Esophagus muscularis mucosa (tissue), 4 donors: Measurements from ENCODE around the gene FKBP10. TPM values are rescaled to one million over a fixed set of nuclear protein-coding genes. Genes with fewer than 3 reads are reported as not detected.

ENCODE experiments used
- DNase-seq: peaks from one replicate; pipeline ENCODE4 v3.0.0-alpha.2; 2017; ENCODE audit errors: extremely low spot score
- H3K27ac ChIP-seq, 4 donors: fragments of 200-600 bp; sonication (generic); replicated peaks in 1 of 4; 1 replicate in 3 of 4; 2 replicates in 1 of 4; pipeline ENCODE4 v1.5.1; 2016 to 2019; ENCODE audit warnings: mild to moderate bottlenecking in 1 of 4
- H3K27me3 ChIP-seq, 4 donors: fragments of 200-600 bp; sonication (generic); one replicate each; pipeline versions ENCODE4 v1.5.1 to v1.6.0; 2016 to 2019
- H3K36me3 ChIP-seq, 4 donors: fragments of 200-600 bp; sonication (generic); one replicate each; pipeline ENCODE4 v1.5.1; 2016 to 2019
- H3K4me1 ChIP-seq, 4 donors: fragments of 200-600 bp; sonication (generic); one replicate each; pipeline ENCODE4 v1.5.1; 2016 to 2019
- H3K4me3 ChIP-seq, 4 donors: fragments of 200-600 bp; sonication (generic); 1 replicate in 2 of 4; 2 replicates in 2 of 4; pipeline ENCODE4 v1.5.1; 2016 to 2019; ENCODE audit warnings: mild to moderate bottlenecking in 4 of 4, moderate library complexity in 1 of 4
- H3K9me3 ChIP-seq, 4 donors: fragments of 200-600 bp; sonication (generic); 1 replicate in 3 of 4; 2 replicates in 1 of 4; pipeline ENCODE4 v1.5.1; 2016 to 2019
- EP300 ChIP-seq: sonication (generic); formaldehyde crosslinking; IDR thresholded peaks from one replicate; pipeline ENCODE4 v1.6.1; 2017; ENCODE audit warnings: antibody characterized with exemption
- POLR2A ChIP-seq: fragments of 450-650 bp; IDR thresholded peaks from one replicate; pipeline ENCODE4 v1.6.1; 2017; ENCODE audit warnings: antibody characterized with exemption, moderate library complexity, mild to moderate bottlenecking, low read depth
- POLR2AphosphoS5 ChIP-seq, 2 donors: sonication (generic); formaldehyde crosslinking; IDR thresholded peaks; one replicate each; pipeline ENCODE4 v1.6.1; 2017; ENCODE audit warnings: antibody characterized with exemption in 2 of 2
- WGBS: methylation state at CpG from one replicate; pipeline ENCODE4 v1.1.5; 2018; 5-methylcytosine and 5-hydroxymethylcytosine counted together
- intact Hi-C: fragments of 100-400 bp; cut with DNase I; formaldehyde crosslinking; loops from one replicate; pipeline ENCODE4 v1.15.1; 2023
- total RNA-seq, 4 donors: library from RNA; depleted of rRNA; stranded (reverse); fragments of >200 nt; gene quantifications; one replicate each; pipeline versions ENCODE4 v1.1.0 to v1.2.1, GENCODE V29; 2016
- TF ChIP-seq, protein P1 (sequence below), 3 experiments: fragments of 200-600 bp in 2 of 3; fragments of 450-650 bp in 1 of 3; sonication (generic) in 2 of 3; IDR thresholded peaks; one replicate each; pipeline ENCODE4 v1.5.1; 2017 to 2019; ENCODE audit warnings: antibody characterized with exemption in 3 of 3, mild to moderate bottlenecking in 2 of 3, moderate library complexity in 1 of 3

The FKBP10 gene
- total RNA-seq, 4 donors from 2014 or later, result 30.5 to 49.4 (median 33.8) TPM

DNA sequence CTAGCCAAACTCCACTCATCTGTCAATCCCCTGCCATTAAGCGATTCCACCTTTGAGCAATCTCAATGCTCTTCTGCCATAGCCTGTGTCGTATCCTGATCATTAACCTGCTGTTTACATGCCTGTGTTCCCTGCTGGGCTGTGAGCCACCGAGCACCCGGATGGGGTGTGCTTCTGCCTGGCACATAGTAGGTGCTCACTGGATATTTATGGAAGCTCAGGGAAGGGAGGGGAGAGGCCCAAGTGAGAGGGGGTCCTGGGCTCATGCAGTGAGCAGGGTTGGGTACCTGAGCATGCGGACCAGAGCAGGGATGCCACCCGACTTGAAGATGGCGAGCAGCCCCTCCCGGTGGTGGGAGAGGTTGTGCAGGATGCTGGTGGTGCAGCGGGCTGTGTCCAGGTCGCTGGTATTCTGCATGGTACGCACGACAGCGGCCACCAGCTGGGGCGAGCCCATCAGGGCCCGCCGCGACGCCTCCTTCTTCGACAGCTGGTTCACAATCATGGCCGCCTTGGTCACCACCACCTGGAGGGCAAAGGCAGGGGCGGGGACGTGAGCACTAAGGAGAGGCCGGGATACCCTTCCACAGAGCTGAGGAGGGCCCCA, 44.0 kb upstream of the FKBP10 start:
- Histone ChIP-seq H3K4me3 (no peak overlapping the region), H3K27ac (no peak overlapping the region), H3K36me3 (peaks cover 0 to 85% (median 70%) of the 10 kb centered on the region in 4 donors), H3K9me3 (no peaks in the 10 kb centered on the region), H3K4me1 (peaks cover 11 to 20% (median 17%) of the 10 kb centered on the region in 4 donors), H3K27me3 (no peaks in the 10 kb centered on the region)
- WGBS, result 98% methylated on average over 6 of the region's 23 CpGs
- TF ChIP-seq EP300, result no peak
- TF ChIP-seq POLR2A, result no peak
- TF ChIP-seq, protein P1, sequence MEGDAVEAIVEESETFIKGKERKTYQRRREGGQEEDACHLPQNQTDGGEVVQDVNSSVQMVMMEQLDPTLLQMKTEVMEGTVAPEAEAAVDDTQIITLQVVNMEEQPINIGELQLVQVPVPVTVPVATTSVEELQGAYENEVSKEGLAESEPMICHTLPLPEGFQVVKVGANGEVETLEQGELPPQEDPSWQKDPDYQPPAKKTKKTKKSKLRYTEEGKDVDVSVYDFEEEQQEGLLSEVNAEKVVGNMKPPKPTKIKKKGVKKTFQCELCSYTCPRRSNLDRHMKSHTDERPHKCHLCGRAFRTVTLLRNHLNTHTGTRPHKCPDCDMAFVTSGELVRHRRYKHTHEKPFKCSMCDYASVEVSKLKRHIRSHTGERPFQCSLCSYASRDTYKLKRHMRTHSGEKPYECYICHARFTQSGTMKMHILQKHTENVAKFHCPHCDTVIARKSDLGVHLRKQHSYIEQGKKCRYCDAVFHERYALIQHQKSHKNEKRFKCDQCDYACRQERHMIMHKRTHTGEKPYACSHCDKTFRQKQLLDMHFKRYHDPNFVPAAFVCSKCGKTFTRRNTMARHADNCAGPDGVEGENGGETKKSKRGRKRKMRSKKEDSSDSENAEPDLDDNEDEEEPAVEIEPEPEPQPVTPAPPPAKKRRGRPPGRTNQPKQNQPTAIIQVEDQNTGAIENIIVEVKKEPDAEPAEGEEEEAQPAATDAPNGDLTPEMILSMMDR (IDR thresholded peaks at IDR 0.05), result no peak
- no peak for TF ChIP-seq POLR2AphosphoS5 (IDR thresholded peaks at IDR 0.05)
- intact Hi-C loops, result no loop called here
- no peak for DNase-seq

DNA sequence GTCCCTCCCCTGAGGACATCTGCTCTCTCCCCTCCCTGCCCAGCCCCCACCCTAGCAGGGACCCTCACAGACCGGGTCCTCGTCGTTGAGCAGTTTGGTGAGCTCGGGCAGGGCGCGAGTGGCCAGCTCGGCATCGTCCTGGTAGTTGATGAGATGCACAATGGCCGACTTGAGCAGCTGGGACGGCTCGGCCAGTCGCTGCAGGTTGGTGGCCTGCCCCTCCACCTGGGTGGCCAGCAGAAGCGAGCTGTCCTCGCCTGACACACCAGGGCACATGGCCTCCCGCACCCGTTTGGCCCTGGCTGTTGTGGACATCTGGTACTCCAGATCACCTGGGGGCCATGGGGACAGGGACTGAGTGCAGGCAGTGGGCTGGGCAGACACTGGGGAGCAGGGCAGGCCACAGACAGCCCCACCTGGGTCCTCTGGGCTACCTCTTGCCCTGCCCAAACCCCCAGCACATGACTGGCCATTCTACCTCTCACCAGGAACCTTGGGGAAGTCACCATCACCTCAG, 43.4 kb upstream of the FKBP10 start:
- no peak for DNase-seq
- no CpG with 5 or more reads among the region's 16 CpGs for WGBS
- no peaks in the 10 kb centered on the region for H3K9me3 ChIP-seq
- intact Hi-C loops, result no loop called here
- H3K27ac ChIP-seq, result no peak overlapping the region
- peaks cover 15 to 26% (median 23%) of the 10 kb centered on the region in 4 donors for H3K4me1 ChIP-seq
- TF ChIP-seq, protein P1 (IDR thresholded peaks at IDR 0.05), result no peak
- TF ChIP-seq POLR2AphosphoS5 (IDR thresholded peaks at IDR 0.05) (no peak), EP300 (no peak), POLR2A (no peak)
- peaks cover 0 to 79% (median 66%) of the 10 kb centered on the region in 4 donors for H3K36me3 ChIP-seq
- H3K4me3 ChIP-seq, result no peak overlapping the region
- H3K27me3 ChIP-seq, result no peaks in the 10 kb centered on the region

DNA sequence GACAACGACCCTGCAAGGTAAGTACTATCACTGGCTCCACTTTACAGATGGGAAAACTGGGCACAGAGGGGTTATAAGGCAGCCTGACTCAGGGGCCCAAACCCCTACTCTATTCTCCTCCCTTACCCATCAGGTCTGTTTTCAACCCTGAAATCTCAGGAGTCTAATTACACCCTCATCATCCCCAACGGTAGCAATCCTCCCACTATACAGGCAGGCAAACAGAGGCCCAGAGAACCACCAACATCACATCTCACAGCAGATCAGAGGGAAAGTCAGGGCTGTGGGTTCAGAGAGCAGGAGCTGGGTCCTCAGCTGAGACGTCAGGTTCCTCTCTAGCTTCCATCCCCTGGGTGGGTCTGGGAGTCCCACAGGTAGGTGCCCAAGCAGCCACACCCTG, 42.8 kb upstream of the FKBP10 start:
- H3K9me3 ChIP-seq, result no peaks in the 10 kb centered on the region
- H3K27ac ChIP-seq, result no peak overlapping the region
- H3K4me1 ChIP-seq, result peaks cover 16 to 32% (median 29%) of the 10 kb centered on the region in 4 donors
- peaks cover 0 to 73% (median 61%) of the 10 kb centered on the region in 4 donors for H3K36me3 ChIP-seq
- H3K27me3 ChIP-seq, result no peaks in the 10 kb centered on the region
- intact Hi-C loops, result no loop called here
- 76% methylated on average over 2 of the region's 3 CpGs for WGBS
- no peak for TF ChIP-seq EP300
- H3K4me3 ChIP-seq, result no peak overlapping the region
- no peak for DNase-seq

DNA sequence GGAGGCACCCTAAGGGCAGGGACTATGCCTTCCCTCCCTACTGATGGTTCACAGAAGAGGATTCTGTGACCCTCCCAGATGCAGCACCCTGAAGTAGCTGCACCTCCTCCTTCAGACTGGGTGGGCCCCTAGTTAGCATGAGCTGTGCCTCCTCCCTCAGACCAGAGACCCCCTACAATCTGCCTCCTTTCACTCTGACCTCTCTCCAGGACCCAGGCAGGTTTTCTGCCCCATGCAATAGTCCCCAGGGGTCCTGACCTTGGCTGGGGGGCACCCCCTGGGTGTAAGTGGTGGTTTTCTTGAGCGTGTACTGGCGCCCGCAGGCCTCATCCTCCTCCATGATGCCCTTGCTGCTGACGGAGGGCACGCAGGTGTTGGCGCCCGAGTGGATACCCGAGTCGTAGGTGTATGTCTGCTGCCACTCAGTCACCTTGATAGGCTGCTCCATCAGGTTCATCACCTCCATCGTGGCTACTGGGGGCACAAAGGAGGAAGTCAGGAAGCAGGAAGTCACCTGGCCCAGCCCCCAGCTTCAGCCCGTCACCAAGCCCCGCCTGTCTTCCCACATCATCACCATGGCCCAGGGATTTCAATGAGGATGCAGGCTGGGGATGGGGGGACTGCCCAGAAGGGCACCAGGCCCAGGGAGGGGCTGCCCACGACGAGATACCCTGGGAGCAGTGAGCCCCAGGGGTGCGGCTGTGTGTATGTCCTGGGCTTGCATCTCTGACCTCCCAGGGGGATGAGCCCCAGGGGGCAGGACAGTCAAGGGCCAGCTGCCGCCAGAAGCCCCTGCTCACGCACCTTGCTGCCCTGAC, 41.2 kb upstream of the FKBP10 start:
- Histone ChIP-seq H3K4me1 (peaks cover 32 to 48% (median 45%) of the 10 kb centered on the region in 4 donors), H3K36me3 (peaks cover 0 to 57% (median 46%) of the 10 kb centered on the region in 4 donors), H3K4me3 (no peak overlapping the region), H3K9me3 (no peaks in the 10 kb centered on the region), H3K27me3 (no peaks in the 10 kb centered on the region), H3K27ac (no peak overlapping the region)
- 86% methylated on average over 7 of the region's 17 CpGs for WGBS
- intact Hi-C loops, result no loop called here
- no peak for DNase-seq
- no peak for TF ChIP-seq EP300
- TF ChIP-seq POLR2A, result no peak
- TF ChIP-seq, protein P1 (IDR thresholded peaks at IDR 0.05), result no peak

DNA sequence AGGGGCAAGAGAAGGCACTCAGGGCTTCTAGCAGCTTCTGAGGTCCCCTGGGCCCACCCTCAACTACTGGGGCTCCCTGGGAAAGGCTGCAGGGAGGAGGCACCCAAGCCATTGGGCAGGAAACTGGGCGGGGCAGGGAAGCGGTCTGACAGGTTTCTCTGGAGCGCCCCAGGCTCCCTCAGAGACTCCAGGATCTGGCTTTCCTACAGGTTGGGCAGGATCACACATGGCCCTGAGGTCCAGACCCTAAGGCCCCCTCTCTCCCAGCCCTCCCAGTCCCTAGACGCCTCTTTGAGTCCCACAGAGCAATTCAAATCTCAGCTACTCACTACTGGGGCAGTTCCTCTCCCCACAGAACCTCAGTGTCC, 40.6 kb upstream of the FKBP10 start:
- DNase-seq, result no peak
- Histone ChIP-seq H3K27ac (no peak overlapping the region), H3K4me1 (peaks cover 38 to 54% (median 51%) of the 10 kb centered on the region in 4 donors), H3K36me3 (peaks cover 0 to 51% (median 42%) of the 10 kb centered on the region in 4 donors), H3K9me3 (no peaks in the 10 kb centered on the region), H3K27me3 (no peaks in the 10 kb centered on the region), H3K4me3 (no peak overlapping the region)
- 93% methylated on average over 4 of the region's 4 CpGs for WGBS
- TF ChIP-seq POLR2AphosphoS5 (IDR thresholded peaks at IDR 0.05) (no peak), POLR2A (no peak), EP300 (no peak)
- TF ChIP-seq, protein P1 (IDR thresholded peaks at IDR 0.05), result no peak
- intact Hi-C loops, result no loop called here
